SK-N-SH (cell line): ENCODE measurements around the gene SMIM14. TPM values are rescaled to one million over a fixed set of nuclear protein-coding genes. Genes with fewer than 3 reads are reported as not detected.

Source experiments
- CTCF ChIA-PET: fragments of 300-600, 350-600 bp; formaldehyde crosslinking; extraction: SDS; loops from one replicate; lab custom pipeline; 2021; lab: Yijun Ruan, JAX
- POLR2A ChIA-PET: fragments of 350-600 bp; sonication (Branson Sonifier 250); formaldehyde crosslinking; extraction: SDS; loops from one replicate; lab custom pipeline; 2020; ENCODE audit warnings: antibody characterized with exemption, inconsistent platforms; lab: Yijun Ruan, JAX
- DNase-seq: peaks from one replicate; pipeline ENCODE4 v3.0.0; 2012
- H2AFZ ChIP-seq: fragments of 200-600 bp; sonication (generic); 2 replicates; pipeline ENCODE4 v1.8.1; 2016; ENCODE audit warnings: antibody characterized with exemption, mild to moderate bottlenecking, low read depth
- H3F3A ChIP-seq: fragments of 200-600 bp; sonication (generic); replicated peaks from 2 replicates; pipeline ENCODE3; 2016; ENCODE audit warnings: antibody characterized with exemption, mild to moderate bottlenecking; ENCODE audit not compliant: insufficient read depth
- H3K27ac ChIP-seq, 2 experiments: fragments of 200-500 bp in 1 of 2; fragments of 200-600 bp in 1 of 2; sonication (Bioruptor generic) in 1 of 2; sonication (generic), shearing (Covaris generic) in 1 of 2; 2 replicates each; pipeline versions ENCODE4 v1.5.1 to v1.6.1; 2014 to 2016; ENCODE audit warnings: low read depth in 2 of 2, inconsistent platforms in 1 of 2, low read length in 1 of 2, mild to moderate bottlenecking in 1 of 2, mixed read lengths in 1 of 2
- H3K27me3 ChIP-seq: fragments of 200-600 bp; sonication (generic), shearing (Covaris generic); 2 replicates; pipeline ENCODE4 v1.6.1; 2016; ENCODE audit warnings: mixed run types; ENCODE audit not compliant: insufficient read depth
- H3K36me3 ChIP-seq, 2 experiments: fragments of 200-500 bp in 1 of 2; fragments of 200-600 bp in 1 of 2; sonication (Bioruptor generic) in 1 of 2; sonication (generic) in 1 of 2; replicated peaks in 1 of 2; 2 replicates each; pipeline versions ENCODE3 to v1.5.1; 2014 to 2016; ENCODE audit warnings: low read length in 1 of 2, mild to moderate bottlenecking in 1 of 2; ENCODE audit not compliant: insufficient read depth in 2 of 2, control insufficient read depth in 1 of 2
- H3K4me1 ChIP-seq, 2 experiments: fragments of 200-500 bp in 1 of 2; fragments of 200-600 bp in 1 of 2; sonication (Bioruptor generic) in 1 of 2; sonication (generic), shearing (Covaris generic) in 1 of 2; 2 replicates each; pipeline versions ENCODE4 v1.5.1 to v1.6.1; 2014 to 2016; ENCODE audit warnings: low read depth in 1 of 2, low read length in 1 of 2, mixed run types in 1 of 2; ENCODE audit not compliant: insufficient read depth in 2 of 2, control insufficient read depth in 1 of 2
- H3K4me2 ChIP-seq: fragments of 200-600 bp; sonication (generic), shearing (Covaris generic); 2 replicates; pipeline ENCODE4 v1.6.1; 2017; ENCODE audit warnings: mixed run types
- H3K4me3 ChIP-seq, 2 experiments: fragments of 200-500 bp in 1 of 2; fragments of 200-600 bp in 1 of 2; sonication (Bioruptor generic) in 1 of 2; sonication (generic), shearing (Covaris generic) in 1 of 2; 2 replicates each; pipeline versions ENCODE4 v1.5.1 to v1.8.1; 2014 to 2016; ENCODE audit warnings: low read depth in 2 of 2, inconsistent platforms in 1 of 2, low read length in 1 of 2, mild to moderate bottlenecking in 1 of 2, mixed read lengths in 1 of 2, moderate library complexity in 1 of 2
- H3K79me2 ChIP-seq: fragments of 200-600 bp; sonication (generic); 2 replicates; pipeline ENCODE4 v1.8.1; 2017; ENCODE audit warnings: mild to moderate bottlenecking; ENCODE audit not compliant: insufficient read depth
- H3K9ac ChIP-seq: fragments of 200-600 bp; sonication (generic); 2 replicates; pipeline ENCODE4 v1.6.1; 2017; ENCODE audit warnings: mixed run types
- H3K9me2 ChIP-seq: fragments of 200-600 bp; sonication (generic); 2 replicates; pipeline ENCODE4 v1.6.1; 2017; ENCODE audit warnings: mixed run types
- H3K9me3 ChIP-seq: fragments of 200-600 bp; sonication (generic); 2 replicates; pipeline ENCODE4 v1.6.1; 2017; ENCODE audit warnings: mixed run types, mild to moderate bottlenecking, moderate library complexity
- H4K20me1 ChIP-seq: fragments of 200-600 bp; sonication (generic); 2 replicates; pipeline ENCODE4 v1.6.1; 2017; ENCODE audit warnings: mild to moderate bottlenecking, mixed run types; ENCODE audit not compliant: insufficient read depth
- ELF1 ChIP-seq: IDR thresholded peaks from 2 replicates; pipeline ENCODE4 v1.4.0; 2012
- FOXM1 ChIP-seq: IDR thresholded peaks from 2 replicates; pipeline ENCODE4 v1.4.0; 2012; ENCODE audit warnings: low read depth, mild to moderate bottlenecking
- MXI1 ChIP-seq: IDR thresholded peaks from 2 replicates; pipeline ENCODE4 v1.6.1; 2012; ENCODE audit warnings: mild to moderate bottlenecking, low read depth, low read length, improper control_type of control experiment
- POLR2AphosphoS5 ChIP-seq: IDR thresholded peaks from 2 replicates; pipeline ENCODE4 v1.6.1; 2012; ENCODE audit warnings: low read depth, low read length
- RCOR1 ChIP-seq: fragments of 150-350 bp; IDR thresholded peaks from 2 replicates; pipeline ENCODE4 v1.6.1; 2017; ENCODE audit warnings: antibody characterized with exemption, low read length
- RFX5 ChIP-seq: IDR thresholded peaks from 2 replicates; pipeline ENCODE4 v1.6.1; 2012; ENCODE audit warnings: mild to moderate bottlenecking, improper control_type of control experiment, low read length
- RXRA ChIP-seq: IDR thresholded peaks from 2 replicates; pipeline ENCODE4 v1.4.0; 2012; ENCODE audit warnings: low read depth, mild to moderate bottlenecking, borderline replicate concordance
- SIN3A ChIP-seq: IDR thresholded peaks from 2 replicates; pipeline ENCODE4 v1.6.1; 2012; ENCODE audit warnings: low read depth, mild to moderate bottlenecking, low read length, moderate library complexity, borderline replicate concordance
- WGBS: methylation state at CpG from one replicate; pipeline ENCODE4 v1.1.6; 2017; ENCODE audit warnings: low lambda C conversion rate; 5-methylcytosine and 5-hydroxymethylcytosine counted together
- polyA plus RNA-seq, 3 experiments: library from polyadenylated mRNA; depleted of rRNA; stranded (reverse); fragments of >200 nt; gene quantifications; 2 replicates each; pipeline ENCODE4 v1.2.3, GENCODE V29; 2012
- TF ChIP-seq, protein P1 (sequence below): IDR thresholded peaks from 2 replicates; pipeline ENCODE4 v1.4.0; 2012; ENCODE audit warnings: low read depth
- TF ChIP-seq, protein P2 (sequence below): IDR thresholded peaks from 2 replicates; pipeline ENCODE4; 2012
- TF ChIP-seq, protein P3 (sequence below): fragments of 150-350 bp; IDR thresholded peaks from 2 replicates; pipeline ENCODE4 v1.6.1; 2016; ENCODE audit warnings: mild to moderate bottlenecking, low read depth, low read length
- TF ChIP-seq, protein P4 (sequence below): IDR thresholded peaks from 2 replicates; pipeline ENCODE4 v1.6.1; 2012; ENCODE audit warnings: mild to moderate bottlenecking, low read depth, low read length, moderate library complexity

Gene SMIM14
- polyA plus RNA-seq, 1 of the 3 experiments (the other 2 are of a cell fraction), result 12.6 TPM

DNA sequence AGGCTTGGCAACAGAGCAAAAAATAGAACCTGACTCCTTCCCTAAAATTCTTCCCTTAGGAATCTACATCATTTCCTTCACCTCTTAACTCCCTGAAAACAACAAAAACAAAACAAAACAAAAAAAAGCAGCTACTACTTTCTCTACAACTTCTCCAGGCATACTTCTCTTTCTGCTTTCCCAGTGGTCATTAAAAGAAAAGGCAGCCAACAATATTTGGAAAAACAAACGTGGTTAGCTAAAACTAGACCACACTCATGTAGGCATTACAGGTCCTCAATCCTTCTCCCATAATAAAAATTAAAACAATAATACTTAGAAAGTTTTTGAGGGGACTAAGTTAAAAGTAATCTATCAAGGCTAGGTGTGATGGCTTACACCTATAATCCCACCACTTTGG, 29.0 kb upstream of the SMIM14 start:
- Histone ChIP-seq H3K27ac (no peak overlapping the region), H3K27me3 (no peaks in the 10 kb centered on the region), H3K4me2 (no peak overlapping the region), H2AFZ (no peak overlapping the region), H3K4me3 (no peak overlapping the region), H3K9me3 (no peaks in the 10 kb centered on the region), H3K9me2 (no peaks in the 10 kb centered on the region), H4K20me1 (no peaks in the 10 kb centered on the region), H3K36me3 (no peaks in the 10 kb centered on the region), H3F3A (peaks cover 10% of the 10 kb centered on the region), H3K9ac (no peak overlapping the region), H3K4me1 (peaks cover 0 to 5% of the 10 kb centered on the region in 2 experiments; a peak in 1 of 4 replicates), H3K79me2 (no peaks in the 10 kb centered on the region)
- 49% methylated on average over 1 of the region's 1 CpG for WGBS
- TF ChIP-seq RCOR1 (no peak), ELF1 (no peak), MXI1 (no peak), SIN3A (no peak), POLR2AphosphoS5 (no peak), RFX5 (no peak), RXRA (no peak), FOXM1 (no peak)
- TF ChIP-seq, protein P1, sequence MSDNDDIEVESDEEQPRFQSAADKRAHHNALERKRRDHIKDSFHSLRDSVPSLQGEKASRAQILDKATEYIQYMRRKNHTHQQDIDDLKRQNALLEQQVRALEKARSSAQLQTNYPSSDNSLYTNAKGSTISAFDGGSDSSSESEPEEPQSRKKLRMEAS, result no peak
- TF ChIP-seq, protein P2, sequence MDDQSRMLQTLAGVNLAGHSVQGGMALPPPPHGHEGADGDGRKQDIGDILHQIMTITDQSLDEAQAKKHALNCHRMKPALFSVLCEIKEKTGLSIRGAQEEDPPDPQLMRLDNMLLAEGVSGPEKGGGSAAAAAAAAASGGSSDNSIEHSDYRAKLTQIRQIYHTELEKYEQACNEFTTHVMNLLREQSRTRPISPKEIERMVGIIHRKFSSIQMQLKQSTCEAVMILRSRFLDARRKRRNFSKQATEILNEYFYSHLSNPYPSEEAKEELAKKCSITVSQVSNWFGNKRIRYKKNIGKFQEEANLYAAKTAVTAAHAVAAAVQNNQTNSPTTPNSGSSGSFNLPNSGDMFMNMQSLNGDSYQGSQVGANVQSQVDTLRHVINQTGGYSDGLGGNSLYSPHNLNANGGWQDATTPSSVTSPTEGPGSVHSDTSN, result no peak
- TF ChIP-seq, protein P3, sequence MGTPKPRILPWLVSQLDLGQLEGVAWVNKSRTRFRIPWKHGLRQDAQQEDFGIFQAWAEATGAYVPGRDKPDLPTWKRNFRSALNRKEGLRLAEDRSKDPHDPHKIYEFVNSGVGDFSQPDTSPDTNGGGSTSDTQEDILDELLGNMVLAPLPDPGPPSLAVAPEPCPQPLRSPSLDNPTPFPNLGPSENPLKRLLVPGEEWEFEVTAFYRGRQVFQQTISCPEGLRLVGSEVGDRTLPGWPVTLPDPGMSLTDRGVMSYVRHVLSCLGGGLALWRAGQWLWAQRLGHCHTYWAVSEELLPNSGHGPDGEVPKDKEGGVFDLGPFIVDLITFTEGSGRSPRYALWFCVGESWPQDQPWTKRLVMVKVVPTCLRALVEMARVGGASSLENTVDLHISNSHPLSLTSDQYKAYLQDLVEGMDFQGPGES, result no peak
- TF ChIP-seq, protein P4, sequence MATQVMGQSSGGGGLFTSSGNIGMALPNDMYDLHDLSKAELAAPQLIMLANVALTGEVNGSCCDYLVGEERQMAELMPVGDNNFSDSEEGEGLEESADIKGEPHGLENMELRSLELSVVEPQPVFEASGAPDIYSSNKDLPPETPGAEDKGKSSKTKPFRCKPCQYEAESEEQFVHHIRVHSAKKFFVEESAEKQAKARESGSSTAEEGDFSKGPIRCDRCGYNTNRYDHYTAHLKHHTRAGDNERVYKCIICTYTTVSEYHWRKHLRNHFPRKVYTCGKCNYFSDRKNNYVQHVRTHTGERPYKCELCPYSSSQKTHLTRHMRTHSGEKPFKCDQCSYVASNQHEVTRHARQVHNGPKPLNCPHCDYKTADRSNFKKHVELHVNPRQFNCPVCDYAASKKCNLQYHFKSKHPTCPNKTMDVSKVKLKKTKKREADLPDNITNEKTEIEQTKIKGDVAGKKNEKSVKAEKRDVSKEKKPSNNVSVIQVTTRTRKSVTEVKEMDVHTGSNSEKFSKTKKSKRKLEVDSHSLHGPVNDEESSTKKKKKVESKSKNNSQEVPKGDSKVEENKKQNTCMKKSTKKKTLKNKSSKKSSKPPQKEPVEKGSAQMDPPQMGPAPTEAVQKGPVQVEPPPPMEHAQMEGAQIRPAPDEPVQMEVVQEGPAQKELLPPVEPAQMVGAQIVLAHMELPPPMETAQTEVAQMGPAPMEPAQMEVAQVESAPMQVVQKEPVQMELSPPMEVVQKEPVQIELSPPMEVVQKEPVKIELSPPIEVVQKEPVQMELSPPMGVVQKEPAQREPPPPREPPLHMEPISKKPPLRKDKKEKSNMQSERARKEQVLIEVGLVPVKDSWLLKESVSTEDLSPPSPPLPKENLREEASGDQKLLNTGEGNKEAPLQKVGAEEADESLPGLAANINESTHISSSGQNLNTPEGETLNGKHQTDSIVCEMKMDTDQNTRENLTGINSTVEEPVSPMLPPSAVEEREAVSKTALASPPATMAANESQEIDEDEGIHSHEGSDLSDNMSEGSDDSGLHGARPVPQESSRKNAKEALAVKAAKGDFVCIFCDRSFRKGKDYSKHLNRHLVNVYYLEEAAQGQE, result no peak
- DNase-seq, result no peak
- POLR2A ChIA-PET, result no interaction called here
- CTCF ChIA-PET, result interaction anchor here (1.3 kb wide), 1 partner anchor 198 kb away, joined by 3 read pairs; no protein-coding TSS in a partner anchor
